ENCODE results near the gene KRT9. TPM values are rescaled to one million over a fixed set of nuclear protein-coding genes. Genes with fewer than 3 reads are reported as not detected.

Gene KRT9
- total and polyA plus RNA-seq, 4 donors, result not detected

GRCh38 chr17:41533613-41534012 is 38.2 kb downstream of the KRT9 start:
- peaks cover 0 to 2% (median 0%) of the 10 kb centered on the region in 4 donors for H3K9me3 ChIP-seq (ENCODE audit: control insufficient read depth in 4 of 4, insufficient read depth in 3 of 4, low read length in 3 of 4)
- no peaks in the 10 kb centered on the region for H3K4me1 ChIP-seq (ENCODE audit: control insufficient read depth in 5 of 5, insufficient read depth in 5 of 5, low read length in 5 of 5)
- no peaks in the 10 kb centered on the region for H3K36me3 ChIP-seq (ENCODE audit: control insufficient read depth in 4 of 4, insufficient read depth in 4 of 4, low read length in 4 of 4)
- no peak for TF ChIP-seq CTCF (IDR thresholded peaks at IDR 0.05; ENCODE audit: control extremely low read depth, extremely low read depth)
- peaks cover 0 to 18% (median 14%) of the 10 kb centered on the region in 3 donors for H3K27me3 ChIP-seq (ENCODE audit: control insufficient read depth in 3 of 3, insufficient read depth in 3 of 3, low read length in 2 of 3)
- DNase-seq, result no peak
- no peak for ATAC-seq (ENCODE audit: insufficient read depth, low FRiP score)
- H3K9ac ChIP-seq (ENCODE audit: insufficient read depth in 1 of 2, low read length in 2 of 2), result no peak overlapping the region
- 78% methylated on average over 7 of the region's 7 CpGs for WGBS, 2 donors
- no peak overlapping the region for H3K27ac ChIP-seq (ENCODE audit: low read depth in 1 of 2, low read length in 1 of 2)
- H3K4me3 ChIP-seq, result no peak overlapping the region

- DNase-seq (peak in 1 of 3 donors; percentile 51), ATAC-seq (ENCODE audit: insufficient read depth, low FRiP score) (no peak)
- Histone ChIP-seq H3K4me3 (no peak overlapping the region), H3K36me3 (ENCODE audit: control insufficient read depth in 4 of 4, insufficient read depth in 4 of 4, low read length in 4 of 4) (no peaks in the 10 kb centered on the region), H3K9ac (ENCODE audit: insufficient read depth in 1 of 2, low read length in 2 of 2) (no peak overlapping the region), H3K4me1 (ENCODE audit: control insufficient read depth in 5 of 5, insufficient read depth in 5 of 5, low read length in 5 of 5) (peaks cover 0 to under 1% (median 0%) of the 10 kb centered on the region in 5 donors), H3K9me3 (ENCODE audit: control insufficient read depth in 4 of 4, insufficient read depth in 3 of 4, low read length in 3 of 4) (peaks cover 0 to 2% (median 0%) of the 10 kb centered on the region in 4 donors), H3K27ac (ENCODE audit: low read depth in 1 of 2, low read length in 1 of 2) (peak overlapping the region in 1 of 2 donors; percentile 54), H3K27me3 (ENCODE audit: control insufficient read depth in 3 of 3, insufficient read depth in 3 of 3, low read length in 2 of 3) (peaks cover 0 to 22% (median 18%) of the 10 kb centered on the region in 3 donors)
- 56 to 75% methylated on average over 9 of the region's 9 CpGs for WGBS, 2 donors
- TF ChIP-seq CTCF (IDR thresholded peaks at IDR 0.05; ENCODE audit: control extremely low read depth, extremely low read depth), result no peak
These were observed 38.8 kb downstream of the KRT9 start for GRCh38 chr17:41532947-41533570.

GRCh38 chr17:41531993-41532392 is 39.9 kb downstream of the KRT9 start:
- H3K4me1 ChIP-seq (ENCODE audit: control insufficient read depth in 5 of 5, insufficient read depth in 5 of 5, low read length in 5 of 5), result peaks cover 0 to 3% (median 0%) of the 10 kb centered on the region in 5 donors
- no peak for TF ChIP-seq CTCF (IDR thresholded peaks at IDR 0.05; ENCODE audit: control extremely low read depth, extremely low read depth)
- H3K4me3 ChIP-seq, result no peak overlapping the region
- ATAC-seq (ENCODE audit: insufficient read depth, low FRiP score) (no peak), DNase-seq (no peak)
- H3K9ac ChIP-seq (ENCODE audit: insufficient read depth in 1 of 2, low read length in 2 of 2), result no peak overlapping the region
- WGBS, 2 donors, result 66 to 71% methylated on average over 1 of the region's 1 CpG
- H3K9me3 ChIP-seq (ENCODE audit: control insufficient read depth in 4 of 4, insufficient read depth in 3 of 4, low read length in 3 of 4), result peaks cover 0 to 2% (median 0%) of the 10 kb centered on the region in 4 donors
- peak overlapping the region in 1 of 2 donors; percentile 54 for H3K27ac ChIP-seq (ENCODE audit: low read depth in 1 of 2, low read length in 1 of 2)
- H3K27me3 ChIP-seq (ENCODE audit: control insufficient read depth in 3 of 3, insufficient read depth in 3 of 3, low read length in 2 of 3), result peaks cover 0 to 27% (median 22%) of the 10 kb centered on the region in 3 donors
- no peaks in the 10 kb centered on the region for H3K36me3 ChIP-seq (ENCODE audit: control insufficient read depth in 4 of 4, insufficient read depth in 4 of 4, low read length in 4 of 4)
